HEK293 (cell line): ENCODE measurements around the gene MBNL3.

Experiments
- BCL11A ChIP-seq: fragments of 450-650 bp; formaldehyde crosslinking; IDR thresholded peaks from 2 replicates; pipeline ENCODE4 v1.5.1; 2016; ENCODE audit warnings: low read depth, missing biosample characterization, missing genetic modification characterization
- CTCF ChIP-seq: fragments of 450-650 bp; formaldehyde crosslinking; IDR thresholded peaks from 2 replicates; pipeline ENCODE4 v1.5.1; 2016; ENCODE audit warnings: missing biosample characterization, missing genetic modification characterization
- HOXC10 ChIP-seq: sonication (generic); formaldehyde crosslinking; IDR thresholded peaks from 2 replicates; pipeline ENCODE4 v1.8.1; 2023; ENCODE audit warnings: mild to moderate bottlenecking, missing genetic modification reagents
- SP3 ChIP-seq: fragments of 450-650 bp; formaldehyde crosslinking; IDR thresholded peaks from 2 replicates; pipeline ENCODE4 v1.5.1; 2016; ENCODE audit warnings: missing biosample characterization, missing genetic modification characterization
- YY1 ChIP-seq: fragments of 450-650 bp; formaldehyde crosslinking; IDR thresholded peaks from 2 replicates; pipeline ENCODE4 v1.5.1; 2018; ENCODE audit warnings: missing biosample characterization, missing genetic modification characterization
- ZNF211 ChIP-seq: fragments of 450-650 bp; formaldehyde crosslinking; IDR thresholded peaks from 2 replicates; pipeline ENCODE4 v1.5.1; 2016; ENCODE audit warnings: low read depth, missing biosample characterization, missing genetic modification characterization
- ZNF239 ChIP-seq: fragments of 450-650 bp; formaldehyde crosslinking; IDR thresholded peaks from 2 replicates; pipeline ENCODE4 v1.5.1; 2016; ENCODE audit warnings: missing biosample characterization, missing genetic modification characterization
- ZNF274 ChIP-seq, 2 experiments: fragments of 200-500 bp in 1 of 2; fragments of 450-650 bp in 1 of 2; sonication (Bioruptor generic) in 1 of 2; formaldehyde crosslinking in 1 of 2; IDR thresholded peaks; 2 replicates each; pipeline versions ENCODE4 v1.5.1 to v1.6.1; 2014 to 2016; ENCODE audit warnings: borderline replicate concordance in 1 of 2, inconsistent platforms in 1 of 2, low read length in 1 of 2, missing biosample characterization in 1 of 2, missing genetic modification characterization in 1 of 2
- TF ChIP-seq, protein P1 (sequence below): fragments of 450-650 bp; formaldehyde crosslinking; IDR thresholded peaks from 2 replicates; pipeline ENCODE4 v1.5.1; 2016; ENCODE audit warnings: missing biosample characterization, missing genetic modification characterization

GRCh38 chrX:132504417-132504816 lies 15.6 kb upstream of the MBNL3 start:
- no peak for TF ChIP-seq ZNF239 (tag by site-specific recombination)
- no peak for TF ChIP-seq SP3 (tag by site-specific recombination)
- TF ChIP-seq CTCF: no peak
- TF ChIP-seq, protein P1, sequence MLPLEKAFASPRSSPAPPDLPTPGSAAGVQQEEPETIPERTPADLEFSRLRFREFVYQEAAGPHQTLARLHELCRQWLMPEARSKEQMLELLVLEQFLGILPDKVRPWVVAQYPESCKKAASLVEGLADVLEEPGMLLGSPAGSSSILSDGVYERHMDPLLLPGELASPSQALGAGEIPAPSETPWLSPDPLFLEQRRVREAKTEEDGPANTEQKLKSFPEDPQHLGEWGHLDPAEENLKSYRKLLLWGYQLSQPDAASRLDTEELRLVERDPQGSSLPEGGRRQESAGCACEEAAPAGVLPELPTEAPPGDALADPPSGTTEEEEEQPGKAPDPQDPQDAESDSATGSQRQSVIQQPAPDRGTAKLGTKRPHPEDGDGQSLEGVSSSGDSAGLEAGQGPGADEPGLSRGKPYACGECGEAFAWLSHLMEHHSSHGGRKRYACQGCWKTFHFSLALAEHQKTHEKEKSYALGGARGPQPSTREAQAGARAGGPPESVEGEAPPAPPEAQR (tag by site-specific recombination): no peak
- no peak for TF ChIP-seq BCL11A
- TF ChIP-seq ZNF274 (IDR thresholded peaks at IDR 0.05; ENCODE audit: low read length): no peak
- TF ChIP-seq ZNF274 (tag by site-specific recombination; IDR thresholded peaks at IDR 0.05; ENCODE audit: borderline replicate concordance): no peak
- no peak for TF ChIP-seq ZNF211
- TF ChIP-seq HOXC10 (CRISPR knock-in tag): no peak
- no peak for TF ChIP-seq YY1 (tag by site-specific recombination)
